Fibroblast of villous mesenchyme (primary cell): ENCODE results near the gene PPFIBP1. TPM values are rescaled to one million over a fixed set of nuclear protein-coding genes. Genes with fewer than 3 reads are reported as not detected.

Source experiments
- DNase-seq: peaks from one replicate; pipeline ENCODE4 v3.0.0-alpha.2; 2010; ENCODE audit warnings: low read depth
- H3K4me3 ChIP-seq: 2 replicates; pipeline ENCODE4 v1.5.1; 2011; ENCODE audit warnings: low read depth, mild to moderate bottlenecking, low read length
- total RNA-seq: library from RNA; depleted of rRNA; stranded (reverse); fragments of >200 nt; gene quantifications from 2 replicates; pipeline ENCODE4 v1.2.3, GENCODE V29; 2012
- TF ChIP-seq, protein P1 (sequence below): IDR thresholded peaks from 2 replicates; pipeline ENCODE4 v1.5.1; 2012; ENCODE audit warnings: low read depth, mild to moderate bottlenecking, low read length; ENCODE audit not compliant: insufficient read depth

The PPFIBP1 gene
- total RNA-seq, 1 donor: 69.1 TPM

DNA sequence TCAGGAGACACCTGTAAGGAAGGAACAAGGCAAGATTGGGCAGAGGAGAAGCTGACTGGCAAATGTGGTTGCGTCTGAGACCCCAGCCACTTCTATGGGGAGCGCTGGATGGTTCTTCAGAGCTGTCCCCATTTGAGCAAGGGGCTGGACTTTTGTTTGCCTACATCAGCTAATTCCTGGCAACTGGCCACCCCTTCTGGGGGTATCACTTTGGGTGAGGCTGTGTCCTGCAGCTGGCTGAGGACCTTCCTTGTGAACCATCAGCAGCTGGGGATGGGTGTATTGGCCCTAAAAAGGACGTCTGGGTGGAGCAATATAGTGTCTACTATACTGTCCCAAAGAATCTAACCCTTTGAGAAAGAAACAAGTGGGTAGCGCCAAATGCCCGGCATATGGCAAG, 23.6 kb downstream of the PPFIBP1 start:
- no peak for DNase-seq
- no peak overlapping the region for H3K4me3 ChIP-seq
- TF ChIP-seq, protein P1, sequence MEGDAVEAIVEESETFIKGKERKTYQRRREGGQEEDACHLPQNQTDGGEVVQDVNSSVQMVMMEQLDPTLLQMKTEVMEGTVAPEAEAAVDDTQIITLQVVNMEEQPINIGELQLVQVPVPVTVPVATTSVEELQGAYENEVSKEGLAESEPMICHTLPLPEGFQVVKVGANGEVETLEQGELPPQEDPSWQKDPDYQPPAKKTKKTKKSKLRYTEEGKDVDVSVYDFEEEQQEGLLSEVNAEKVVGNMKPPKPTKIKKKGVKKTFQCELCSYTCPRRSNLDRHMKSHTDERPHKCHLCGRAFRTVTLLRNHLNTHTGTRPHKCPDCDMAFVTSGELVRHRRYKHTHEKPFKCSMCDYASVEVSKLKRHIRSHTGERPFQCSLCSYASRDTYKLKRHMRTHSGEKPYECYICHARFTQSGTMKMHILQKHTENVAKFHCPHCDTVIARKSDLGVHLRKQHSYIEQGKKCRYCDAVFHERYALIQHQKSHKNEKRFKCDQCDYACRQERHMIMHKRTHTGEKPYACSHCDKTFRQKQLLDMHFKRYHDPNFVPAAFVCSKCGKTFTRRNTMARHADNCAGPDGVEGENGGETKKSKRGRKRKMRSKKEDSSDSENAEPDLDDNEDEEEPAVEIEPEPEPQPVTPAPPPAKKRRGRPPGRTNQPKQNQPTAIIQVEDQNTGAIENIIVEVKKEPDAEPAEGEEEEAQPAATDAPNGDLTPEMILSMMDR: no peak

DNA sequence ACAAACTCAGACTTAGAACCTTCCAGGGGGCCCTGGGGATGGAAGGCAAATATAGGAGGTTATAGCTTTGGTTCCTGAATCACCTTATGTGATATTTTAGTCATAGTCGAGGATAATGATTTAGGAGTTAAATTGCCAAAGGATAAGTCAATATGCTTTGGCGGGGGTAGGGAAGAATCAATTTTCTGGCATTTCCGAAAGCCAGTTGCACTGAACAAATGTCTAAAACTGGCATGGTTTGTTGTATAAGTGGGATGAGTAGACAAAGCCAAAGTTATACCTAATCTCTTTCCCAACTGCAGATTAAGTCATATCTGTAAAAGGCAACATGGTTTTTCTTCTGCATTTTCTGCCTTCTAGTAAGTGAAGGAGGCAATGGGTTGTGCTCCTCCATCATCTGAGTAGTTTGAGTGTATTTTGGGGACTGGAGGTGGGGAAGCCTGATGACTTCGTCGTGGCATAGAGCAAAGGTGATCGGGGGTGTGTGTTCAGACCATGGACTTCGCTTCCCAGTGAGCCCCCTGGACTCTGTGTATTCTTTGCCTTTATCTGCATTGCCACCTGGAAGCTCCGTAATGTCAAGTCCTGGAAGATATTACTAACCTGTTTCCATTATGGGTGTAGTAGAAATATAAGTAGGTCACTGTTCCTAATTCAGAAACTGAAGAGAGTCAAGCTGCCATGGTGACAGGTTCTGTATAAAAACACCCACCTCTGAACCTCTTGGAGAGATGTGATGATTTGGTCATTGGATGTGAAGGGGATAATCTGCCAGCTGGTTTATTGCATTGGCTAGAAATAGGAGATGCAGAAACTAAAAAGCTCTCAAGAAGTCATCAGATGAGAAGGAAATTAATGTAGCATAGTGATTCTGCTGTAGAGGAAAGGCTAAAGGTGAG, 24.5 kb downstream of the PPFIBP1 start:
- TF ChIP-seq, protein P1: no peak
- H3K4me3 ChIP-seq: no peak overlapping the region
- no peak for DNase-seq

DNA sequence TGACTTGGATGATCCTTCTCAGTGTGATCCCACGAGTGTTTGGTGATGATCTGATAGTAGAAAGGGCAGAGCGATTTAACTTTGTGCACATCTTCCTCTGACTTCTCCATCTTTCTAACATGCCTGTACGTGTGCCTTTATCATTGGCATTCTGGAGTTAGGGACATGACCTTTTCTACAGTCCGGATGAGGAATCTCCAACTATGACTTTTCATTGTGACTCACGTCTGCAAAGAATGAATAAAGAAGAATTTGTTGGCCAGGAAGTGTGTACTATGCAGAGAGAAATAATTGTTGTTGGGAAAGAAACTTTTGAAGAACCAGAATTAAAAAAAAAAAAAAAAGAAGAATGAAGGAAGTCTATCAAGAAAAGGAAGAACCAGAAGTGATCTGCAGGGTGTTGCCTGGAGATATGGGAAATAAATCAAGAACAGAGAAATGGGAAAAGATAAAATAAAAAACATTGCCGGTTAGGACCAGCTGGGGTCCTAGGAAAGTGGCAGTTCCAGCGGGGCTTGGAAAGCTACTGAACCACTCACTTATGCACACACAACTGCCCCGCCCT, 25.3 kb downstream of the PPFIBP1 start:
- peak; percentile 77 for DNase-seq
- peak overlapping the region; percentile 10 for H3K4me3 ChIP-seq
- TF ChIP-seq, protein P1: no peak

DNA sequence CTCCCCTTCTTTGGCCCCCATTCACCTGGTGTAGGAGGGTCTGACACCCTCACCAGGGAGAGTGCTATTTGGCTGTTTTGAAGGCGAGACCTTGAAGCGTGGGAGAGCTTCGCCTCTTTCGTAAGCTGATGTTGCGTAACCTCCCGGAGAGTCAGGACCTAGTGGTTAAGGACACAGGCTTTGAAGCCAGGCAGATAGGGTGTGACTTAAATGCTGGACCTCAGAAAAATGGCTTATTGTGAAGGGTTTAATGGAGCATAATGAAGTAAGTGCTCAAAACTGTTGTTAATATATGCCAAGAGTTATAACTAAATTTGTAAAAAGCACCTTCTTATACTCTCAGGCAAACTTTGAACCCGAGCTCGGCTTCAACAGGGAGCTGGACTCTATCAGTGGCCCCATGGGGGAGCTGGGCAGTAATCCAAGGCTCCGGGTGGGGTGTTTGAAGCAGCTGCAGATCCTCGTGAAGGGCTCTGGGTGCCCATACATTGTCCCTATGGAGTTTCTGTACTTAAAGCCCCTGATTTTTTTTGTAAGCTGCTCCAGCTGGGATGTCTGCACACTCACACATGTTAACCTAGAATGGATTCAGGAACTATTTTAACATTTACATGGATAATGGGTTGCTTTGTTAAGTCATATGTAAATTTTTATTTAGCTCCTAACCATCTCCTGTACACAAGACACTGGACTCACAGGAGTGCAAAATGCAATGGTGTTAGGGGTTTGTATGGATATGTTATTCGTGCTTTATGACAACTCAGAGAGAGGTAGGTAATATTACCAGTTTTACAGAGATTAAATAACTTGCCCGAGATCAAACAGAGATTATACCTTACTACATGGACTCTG, 26.0 kb downstream of the PPFIBP1 start:
- TF ChIP-seq, protein P1: no peak
- peak overlapping the region; percentile 28 for H3K4me3 ChIP-seq
- DNase-seq: peak; percentile 99

DNA sequence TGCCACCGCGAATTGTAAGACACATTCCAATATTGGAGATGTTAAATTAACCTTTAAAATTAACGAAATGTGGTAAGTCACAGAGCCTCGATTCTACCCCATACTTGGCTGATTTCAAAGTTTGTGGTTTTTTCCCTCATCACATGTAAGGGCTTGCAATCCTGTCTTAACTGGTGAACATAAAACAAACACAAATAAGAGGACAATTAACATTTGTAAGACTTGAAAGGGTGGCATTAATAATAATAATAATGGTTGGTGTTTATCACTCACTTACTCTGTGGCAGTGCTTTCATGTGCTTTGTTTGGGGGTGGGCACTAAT, 26.6 kb downstream of the PPFIBP1 start:
- TF ChIP-seq, protein P1: no peak
- no peak overlapping the region for H3K4me3 ChIP-seq
- no peak for DNase-seq

DNA sequence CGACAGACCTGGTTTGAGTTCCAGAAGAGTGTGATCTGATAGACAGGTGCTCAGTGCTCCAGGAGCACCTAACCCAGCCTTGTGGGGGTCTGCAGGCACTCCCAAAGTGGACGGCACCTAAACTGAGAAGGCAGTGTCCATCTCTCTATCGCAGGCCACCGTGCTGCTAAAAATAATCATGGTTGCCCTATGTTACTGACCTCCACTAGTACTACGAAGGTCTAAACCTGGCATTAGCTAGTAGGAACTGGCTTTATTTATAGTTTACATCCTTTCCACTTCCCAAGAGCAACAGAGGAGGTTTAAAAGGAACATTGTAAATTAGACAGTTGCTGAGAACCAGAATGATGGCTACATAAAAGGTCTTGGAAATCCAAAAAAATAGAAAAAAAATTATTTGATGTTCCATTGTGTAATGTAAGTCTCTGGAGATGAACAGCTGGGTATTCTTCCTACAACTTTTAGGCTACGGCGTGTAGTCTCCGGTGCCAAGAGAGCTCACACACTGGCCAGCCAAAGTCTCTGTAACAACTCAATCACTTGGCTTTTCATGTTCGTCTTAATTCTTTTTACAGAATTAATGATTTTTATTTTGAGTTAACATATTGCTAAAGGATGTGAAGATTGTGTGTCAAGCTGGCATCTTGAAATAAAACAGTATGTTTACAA, 27.3 kb downstream of the PPFIBP1 start:
- DNase-seq: no peak
- no peak overlapping the region for H3K4me3 ChIP-seq
- TF ChIP-seq, protein P1: no peak
